Activated CD4-positive, alpha-beta T cell treated with anti-CD3 and anti-CD28 coated beads for 36 hours (primary cell): ENCODE results near the gene PPIP5K2. TPM values are rescaled to one million over a fixed set of nuclear protein-coding genes. Genes with fewer than 3 reads are reported as not detected.
"Not testable (repeated sequence)": the region's sequence is repeated elsewhere in the genome, so short reads cannot be mapped to it uniquely, and the experiment has no call there.

ENCODE experiments used
- ATAC-seq: fragments of 200-7000 bp; cut with Tn5 transposase; one replicate; pipeline ENCODE4 v1.10.0; 2021; ENCODE audit warnings: mild to moderate bottlenecking, moderate library complexity
- CTCF ChIA-PET: fragments of 350-600 bp; sonication (Branson Sonifier 250); formaldehyde crosslinking; loops from one replicate; lab custom pipeline; 2021; ENCODE audit warnings: antibody characterized with exemption; lab: Charles Lee
- POLR2A ChIA-PET: fragments of 350-600 bp; sonication (Branson Sonifier 250); formaldehyde crosslinking; loops from one replicate; lab custom pipeline; 2021; ENCODE audit warnings: antibody characterized with exemption, inconsistent platforms; lab: Charles Lee
- DNase-seq: peaks from one replicate; pipeline ENCODE4 v3.0.0-alpha.2; 2020
- H3K27ac Mint-ChIP-seq: one replicate; pipeline ENCODE4 v1.8.0; 2021; ENCODE audit warnings: mixed read lengths
- H3K27me3 Mint-ChIP-seq: one replicate; pipeline ENCODE4 v1.8.0; 2021; ENCODE audit warnings: mixed read lengths
- H3K36me3 Mint-ChIP-seq: one replicate; pipeline ENCODE4 v1.8.0; 2021; ENCODE audit warnings: low read depth, mixed read lengths
- H3K4me1 Mint-ChIP-seq: one replicate; pipeline ENCODE4 v1.8.0; 2021; ENCODE audit warnings: mixed read lengths
- H3K4me3 Mint-ChIP-seq: one replicate; pipeline ENCODE4 v1.8.0; 2021; ENCODE audit warnings: mild to moderate bottlenecking, moderate library complexity, mixed read lengths
- H3K9me3 Mint-ChIP-seq: one replicate; pipeline ENCODE4 v1.8.0; 2021; ENCODE audit warnings: low read depth, mixed read lengths
- intact Hi-C, 2 experiments: fragments of 100-400 bp; cut with DNase I in 1 of 2; cut with micrococcal nuclease in 1 of 2; formaldehyde crosslinking; loops; one replicate each; pipeline versions ENCODE4 v1.14.2 to v1.15.1; 2022 to 2024; cut with DNase I, micrococcal nuclease
- total RNA-seq, 2 experiments: library from RNA; stranded (reverse); gene quantifications; one replicate each; pipeline ENCODE4 v1.2.3, GENCODE V29; 2021

PPIP5K2 gene
- total RNA-seq, 2 experiments from 2014 or later, result 49.5 to 53.4 TPM

DNA sequence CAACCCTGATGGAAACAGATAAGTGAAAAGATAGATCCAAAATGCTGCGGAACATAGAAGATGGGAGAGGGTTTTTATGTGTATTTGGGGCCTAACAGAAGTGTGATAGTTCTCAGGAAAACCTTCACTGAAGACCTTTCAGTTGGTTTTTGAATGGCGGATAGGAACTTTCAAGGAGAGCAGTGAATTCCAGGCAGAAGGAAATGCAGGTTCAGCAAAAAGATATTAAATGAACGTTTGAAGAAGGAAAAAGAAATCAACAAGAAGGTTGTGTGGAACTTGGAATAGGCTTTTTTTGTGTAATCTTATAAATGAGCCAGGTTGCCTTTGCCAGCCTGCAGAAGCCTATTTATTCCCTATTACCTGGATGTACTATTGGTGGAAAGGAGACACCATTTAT is 2.1 kb downstream of the PPIP5K2 start:
- Mint-ChIP-seq H3K4me1 (peaks cover 42% of the 10 kb centered on the region), H3K9me3 (no peaks in the 10 kb centered on the region), H3K36me3 (peaks cover 15% of the 10 kb centered on the region), H3K27ac (no peak overlapping the region), H3K27me3 (no peaks in the 10 kb centered on the region), H3K4me3 (no peak overlapping the region)
- ATAC-seq, result no peak
- intact Hi-C loops, result loop anchor here (5.0 kb wide), 2 partner anchors 340 to 345 kb away; no protein-coding TSS in a partner anchor
- ChIA-PET POLR2A (no interaction called here), CTCF (interaction anchor here (0.6 kb wide), 1 partner anchor 461 kb away, joined by 3 read pairs; no protein-coding TSS in a partner anchor)
- DNase-seq, result no peak

DNA sequence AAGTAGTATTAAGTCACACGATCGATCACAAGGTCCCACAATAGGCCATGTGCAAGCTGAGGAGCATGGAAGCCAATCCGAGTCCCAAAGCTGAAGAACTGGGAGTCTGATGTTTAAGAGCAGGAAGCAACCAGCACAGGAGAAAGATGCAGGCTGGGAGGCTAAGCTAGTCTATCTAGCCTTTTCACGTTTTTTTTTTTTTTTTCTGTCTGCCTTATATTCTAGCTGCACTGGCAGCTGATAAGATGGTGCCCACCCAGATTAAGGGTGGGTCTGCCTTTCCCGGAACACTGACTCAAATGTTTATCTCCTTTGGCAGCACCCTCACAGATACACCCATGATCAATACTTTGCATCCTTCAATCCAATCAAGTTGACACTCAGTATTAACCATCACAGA is 6.5 kb downstream of the PPIP5K2 start:
- Mint-ChIP-seq H3K4me1 (peaks cover 52% of the 10 kb centered on the region), H3K36me3 (peaks cover 20% of the 10 kb centered on the region), H3K27ac (no peak overlapping the region), H3K27me3 (no peaks in the 10 kb centered on the region), H3K4me3 (no peak overlapping the region), H3K9me3 (no peaks in the 10 kb centered on the region)
- DNase-seq (no peak), ATAC-seq (no peak)
- intact Hi-C loops, result no loop called here
- ChIA-PET CTCF (interaction anchor here (0.7 to 5.2 kb wide), 3 partner anchors 12 to 246 kb away, joined by 3 to 34 read pairs (median 3); no protein-coding TSS in a partner anchor), POLR2A (no interaction called here)

DNA sequence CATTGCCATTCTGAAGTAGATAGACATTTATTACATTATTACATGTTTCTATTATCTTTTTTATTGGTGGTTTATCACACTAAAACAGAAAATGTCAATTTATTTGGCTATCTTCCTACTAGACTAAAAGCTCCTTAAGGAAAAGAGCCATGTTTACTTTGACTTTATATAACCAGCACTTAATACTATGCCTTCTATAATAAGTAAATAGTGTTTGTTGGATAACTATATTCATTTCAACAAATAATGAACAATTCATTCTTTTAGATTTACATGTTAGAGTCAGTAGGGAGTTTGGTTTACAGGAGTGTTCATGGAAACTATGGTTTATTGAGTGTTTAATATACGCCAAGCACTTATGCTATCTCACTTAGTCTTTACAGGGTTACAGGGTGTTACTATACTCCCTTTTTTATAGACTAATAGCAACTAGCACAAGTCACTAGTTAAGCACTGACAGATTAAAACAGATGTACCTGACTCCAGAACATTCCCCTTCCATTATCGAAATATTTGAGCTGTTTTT is 7.3 kb downstream of the PPIP5K2 start:
- H3K4me1 Mint-ChIP-seq, result peaks cover 44% of the 10 kb centered on the region

DNA sequence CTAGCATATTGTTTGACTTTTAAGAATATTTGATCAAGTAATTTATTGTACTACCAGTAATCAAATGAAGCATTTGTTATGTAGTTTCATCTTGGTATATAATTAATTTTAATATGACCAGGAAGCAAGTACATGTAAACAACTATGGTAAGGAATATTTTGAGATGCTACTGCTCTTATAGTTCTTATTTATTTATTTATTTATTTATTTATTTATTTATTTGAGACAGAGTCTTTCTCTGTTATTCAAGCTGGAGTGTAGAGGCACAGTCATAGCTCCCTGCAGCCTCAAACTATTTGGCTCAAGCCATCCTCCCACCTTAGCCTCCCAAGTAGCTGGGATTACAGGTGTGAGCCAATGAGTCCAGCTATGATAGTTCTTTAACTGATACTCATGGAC is 8.1 kb downstream of the PPIP5K2 start:
- ATAC-seq, result no peak
- ChIA-PET POLR2A (no interaction called here), CTCF (interaction anchor here (0.6 to 5.2 kb wide), 4 partner anchors 9 to 447 kb away, joined by 4 to 34 read pairs (median 6); partner anchors contain the start of gene GIN1)
- Mint-ChIP-seq H3K4me3 (no peak overlapping the region), H3K27me3 (no peaks in the 10 kb centered on the region), H3K9me3 (no peaks in the 10 kb centered on the region), H3K36me3 (peaks cover 16% of the 10 kb centered on the region), H3K27ac (no peak overlapping the region), H3K4me1 (peaks cover 42% of the 10 kb centered on the region)
- intact Hi-C loops, result no loop called here
- no peak for DNase-seq

More for the DNA sequence above, 7.3 kb downstream of the PPIP5K2 start:
- intact Hi-C loops, result no loop called here
- CTCF ChIA-PET, result interaction anchor here (0.7 to 5.2 kb wide), 4 partner anchors 12 to 446 kb away, joined by 3 to 34 read pairs (median 4); no protein-coding TSS in a partner anchor
- H3K27ac Mint-ChIP-seq, result no peak overlapping the region
- DNase-seq, result no peak
- no peak overlapping the region for H3K4me3 Mint-ChIP-seq
- no peaks in the 10 kb centered on the region for H3K9me3 Mint-ChIP-seq
- H3K27me3 Mint-ChIP-seq, result no peaks in the 10 kb centered on the region
- peaks cover 18% of the 10 kb centered on the region for H3K36me3 Mint-ChIP-seq
- ATAC-seq, result no peak
- POLR2A ChIA-PET, result no interaction called here

DNA sequence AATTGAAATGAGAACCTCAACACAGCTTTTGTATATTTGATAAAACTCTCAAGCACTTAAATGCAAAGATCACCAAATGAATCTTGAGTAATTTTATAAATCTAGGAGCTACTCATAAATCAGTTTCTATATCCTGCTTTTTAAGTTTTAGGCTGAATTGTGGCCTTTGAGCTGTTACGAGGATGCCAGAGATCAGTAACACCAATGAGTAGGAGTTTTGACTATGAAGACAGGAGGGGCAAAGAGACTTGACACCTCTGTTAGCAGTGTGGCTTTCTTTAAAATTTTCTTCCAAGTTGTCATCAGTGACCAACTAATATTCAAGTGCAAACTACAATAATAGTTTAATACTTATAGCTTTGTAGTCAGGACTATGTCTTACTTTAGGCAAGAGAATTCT is 12.6 kb downstream of the PPIP5K2 start:
- ChIA-PET CTCF (interaction anchor here (0.6 to 1.2 kb wide), 6 partner anchors 11 to 596 kb away, joined by 3 read pairs; no protein-coding TSS in a partner anchor), POLR2A (interaction anchor here (0.6 kb wide), 1 partner anchor 267 kb away, joined by 3 read pairs; no protein-coding TSS in a partner anchor)
- intact Hi-C loops, result no loop called here
- no peaks in the 10 kb centered on the region for H3K27me3 Mint-ChIP-seq
- peaks cover 11% of the 10 kb centered on the region for H3K36me3 Mint-ChIP-seq
- H3K27ac Mint-ChIP-seq, result no peak overlapping the region
- H3K4me1 Mint-ChIP-seq, result peaks cover 32% of the 10 kb centered on the region
- DNase-seq (no peak), ATAC-seq (peak; percentile 33)
- no peaks in the 10 kb centered on the region for H3K9me3 Mint-ChIP-seq
- no peak overlapping the region for H3K4me3 Mint-ChIP-seq

DNA sequence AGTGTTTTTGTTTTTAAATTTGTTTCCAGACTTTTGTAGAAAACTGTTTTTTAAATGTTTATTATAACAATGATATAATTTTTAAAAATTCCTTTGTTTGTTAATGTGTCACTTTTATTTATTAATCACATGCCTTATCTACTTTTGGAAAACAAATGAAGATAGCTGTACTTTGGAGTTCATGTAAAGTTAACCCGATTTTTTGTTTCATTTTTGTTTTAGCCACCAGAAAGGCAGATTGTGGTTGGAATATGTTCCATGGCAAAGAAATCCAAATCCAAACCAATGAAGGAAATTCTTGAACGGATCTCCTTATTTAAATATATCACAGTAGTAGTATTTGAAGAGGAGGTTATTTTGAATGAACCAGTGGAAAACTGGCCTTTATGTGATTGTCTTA is 13.1 kb downstream of the PPIP5K2 start:
- Mint-ChIP-seq H3K27me3 (no peaks in the 10 kb centered on the region), H3K4me3 (no peak overlapping the region), H3K36me3 (peaks cover 11% of the 10 kb centered on the region), H3K4me1 (peaks cover 31% of the 10 kb centered on the region), H3K27ac (no peak overlapping the region), H3K9me3 (no peaks in the 10 kb centered on the region)
- ATAC-seq (no peak), DNase-seq (no peak)
- intact Hi-C loops, result no loop called here
- ChIA-PET CTCF (interaction anchor here (0.6 to 1.2 kb wide), 3 partner anchors 11 to 596 kb away, joined by 3 read pairs; no protein-coding TSS in a partner anchor), POLR2A (no interaction called here)

DNA sequence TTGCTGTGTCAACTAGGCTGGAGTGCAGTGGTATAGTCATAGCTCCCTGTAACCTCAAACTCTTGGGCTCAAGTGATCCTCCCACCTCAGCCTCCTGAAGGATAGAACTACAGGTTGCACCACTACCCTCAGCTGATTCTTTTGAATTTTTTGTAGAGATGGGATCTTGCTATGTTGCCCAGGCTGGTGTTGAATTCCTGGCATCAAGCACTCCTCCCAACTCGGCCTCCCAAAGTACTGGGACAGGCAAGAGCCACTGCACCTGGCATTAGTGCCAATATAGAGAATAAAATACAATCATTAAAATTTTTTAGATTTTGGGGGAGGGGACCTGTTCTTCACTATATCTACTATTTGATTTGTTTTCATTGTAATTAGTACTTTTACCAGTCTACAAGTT is 15.4 kb downstream of the PPIP5K2 start:
- CTCF ChIA-PET, result interaction anchor here (0.7 to 1.2 kb wide), 2 partner anchors 77 to 489 kb away, joined by 3 to 5 read pairs; no protein-coding TSS in a partner anchor
- no peak for DNase-seq
- intact Hi-C loops, result loop anchor here in 1 of 2 experiments (2.0 kb wide), 1 partner anchor 15 kb away; the partner anchor contains the start of genes GIN1 and PPIP5K2

DNA sequence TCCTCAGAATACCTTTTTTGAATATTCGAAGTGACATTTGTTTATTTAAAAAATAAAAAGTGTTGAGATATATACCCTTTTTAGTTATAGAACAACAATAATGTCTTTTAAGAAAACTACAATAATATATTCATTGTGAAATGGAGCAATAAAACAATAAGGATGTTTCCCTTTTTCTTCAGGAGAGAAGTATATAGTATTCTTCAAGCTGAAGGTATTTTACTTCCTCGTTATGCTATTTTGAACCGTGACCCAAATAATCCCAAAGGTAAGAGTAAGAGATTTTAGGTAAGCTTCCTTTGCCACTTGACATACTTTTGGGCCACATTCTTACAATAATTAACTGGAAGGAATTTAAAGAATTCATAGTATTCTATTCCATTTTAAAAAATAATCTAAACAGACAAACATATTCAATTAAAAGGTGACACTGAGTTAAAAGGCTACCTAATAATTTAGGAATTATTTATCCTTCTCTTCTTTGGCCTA is 18.1 kb downstream of the PPIP5K2 start:
- DNase-seq, result no peak
- no peaks in the 10 kb centered on the region for H3K9me3 Mint-ChIP-seq
- POLR2A ChIA-PET, result no interaction called here
- no peak overlapping the region for H3K27ac Mint-ChIP-seq
- intact Hi-C loops, result loop anchor here (2.0 kb wide), 3 partner anchors 97 to 601 kb away; no protein-coding TSS in a partner anchor
- H3K4me1 Mint-ChIP-seq, result peaks cover 9% of the 10 kb centered on the region
- CTCF ChIA-PET, result interaction anchor here (0.6 to 4.4 kb wide), 12 partner anchors 11 to 599 kb away, joined by 3 to 42 read pairs (median 4); partner anchors contain the start of genes GIN1 and PPIP5K2
- H3K4me3 Mint-ChIP-seq, result no peak overlapping the region
- no peak for ATAC-seq
- no peaks in the 10 kb centered on the region for H3K27me3 Mint-ChIP-seq
- peaks cover 20% of the 10 kb centered on the region for H3K36me3 Mint-ChIP-seq

More for the DNA sequence above, 15.4 kb downstream of the PPIP5K2 start:
- Mint-ChIP-seq H3K27ac (no peak overlapping the region), H3K27me3 (no peaks in the 10 kb centered on the region), H3K36me3 (peaks cover 13% of the 10 kb centered on the region), H3K9me3 (no peaks in the 10 kb centered on the region), H3K4me3 (no peak overlapping the region), H3K4me1 (peaks cover 21% of the 10 kb centered on the region)
- ATAC-seq, result no peak
- POLR2A ChIA-PET, result no interaction called here

DNA sequence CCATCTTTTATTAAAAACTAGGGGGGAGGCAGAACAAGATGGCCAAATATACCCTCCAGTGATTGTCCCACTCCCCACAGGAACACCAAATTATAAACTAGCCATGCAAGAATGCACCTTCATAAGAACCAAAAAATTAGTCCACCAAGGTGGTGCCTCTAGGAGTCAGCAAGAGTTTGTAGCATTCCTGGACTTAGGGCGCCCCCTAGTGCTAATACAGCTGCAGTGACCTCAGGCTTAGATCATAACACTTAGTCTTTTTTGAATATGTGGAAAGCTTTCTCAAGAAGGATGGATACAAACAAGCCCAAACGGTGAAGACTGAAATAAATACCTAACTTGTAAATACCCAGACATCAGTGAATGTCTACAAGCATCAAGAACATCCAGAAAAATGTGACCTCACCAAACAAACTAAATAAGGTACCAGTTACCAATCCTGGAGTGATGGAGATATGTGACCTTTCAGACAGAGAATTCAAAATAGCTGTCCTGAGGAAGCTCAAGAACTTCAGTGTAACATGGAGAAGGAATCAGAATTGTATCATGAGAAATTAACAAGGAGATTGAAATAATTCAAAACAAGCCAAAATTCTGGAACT is 19.3 kb downstream of the PPIP5K2 start:
- intact Hi-C loops, result loop anchor here (1.0 to 2.0 kb wide), 7 partner anchors 99 to 603 kb away; no protein-coding TSS in a partner anchor
- DNase-seq, result peak; percentile 88
- peaks cover 20% of the 10 kb centered on the region for H3K36me3 Mint-ChIP-seq
- no peaks in the 10 kb centered on the region for H3K27me3 Mint-ChIP-seq
- H3K4me3 Mint-ChIP-seq, result no peak overlapping the region
- POLR2A ChIA-PET, result interaction anchor here (0.6 kb wide), 1 partner anchor 14 kb away, joined by 3 read pairs; no protein-coding TSS in a partner anchor
- CTCF ChIA-PET, result interaction anchor here (0.5 to 4.4 kb wide), 38 partner anchors 9 to 559 kb away, joined by 3 to 42 read pairs (median 3); partner anchors contain the start of genes GIN1 and PPIP5K2
- H3K27ac Mint-ChIP-seq, result no peak overlapping the region
- H3K4me1 Mint-ChIP-seq, result peaks cover 8% of the 10 kb centered on the region
- H3K9me3 Mint-ChIP-seq, result no peaks in the 10 kb centered on the region
- peak; percentile 95 for ATAC-seq

DNA sequence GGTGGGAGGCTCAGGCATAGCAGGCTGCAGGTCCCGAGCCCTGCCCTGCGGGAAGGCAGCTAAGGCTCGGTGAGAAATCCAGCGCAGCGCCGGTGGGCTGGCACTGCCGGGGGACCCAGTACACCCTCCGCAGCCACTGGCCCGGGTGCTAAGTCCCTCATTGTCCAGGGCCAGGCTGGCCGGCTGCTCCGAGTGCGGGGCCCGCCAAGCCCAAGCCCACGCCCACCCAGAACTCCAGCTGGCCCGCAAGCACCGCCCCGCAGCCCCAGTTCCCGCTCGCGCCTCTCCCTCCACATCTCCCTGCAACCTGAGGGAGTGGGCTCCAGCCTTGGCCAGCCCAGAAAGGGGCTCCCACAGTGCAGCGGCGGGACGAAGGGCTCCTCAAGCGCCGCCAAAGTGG is 22.0 kb downstream of the PPIP5K2 start:
- H3K27ac Mint-ChIP-seq, intact Hi-C loops, H3K4me1 Mint-ChIP-seq, H3K27me3 Mint-ChIP-seq, CTCF ChIA-PET, H3K9me3 Mint-ChIP-seq, DNase-seq, ATAC-seq, H3K4me3 Mint-ChIP-seq, POLR2A ChIA-PET: not testable (repeated sequence)
- H3K36me3 Mint-ChIP-seq, result peaks cover 16% of the 10 kb centered on the region

DNA sequence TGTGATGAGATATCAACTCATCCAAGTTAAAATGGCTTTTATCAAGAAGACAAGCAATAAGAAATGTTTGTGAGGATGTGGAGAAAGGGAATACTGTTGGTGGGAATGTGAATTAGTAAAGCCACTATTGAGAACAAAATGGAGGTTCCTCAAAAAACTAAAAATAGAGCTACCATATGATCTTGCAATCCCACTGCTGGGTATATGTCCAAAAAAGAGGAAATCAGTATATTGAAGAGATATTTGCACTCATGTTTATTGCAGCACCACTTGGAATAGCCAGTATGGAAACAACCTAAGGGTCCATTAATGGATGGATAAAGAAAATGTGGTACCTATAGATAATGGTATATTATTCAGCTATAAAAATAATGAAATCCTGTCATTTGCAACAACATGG is 25.1 kb downstream of the PPIP5K2 start:
- CTCF ChIA-PET, result interaction anchor here (1.6 kb wide), 1 partner anchor 464 kb away, joined by 5 read pairs; no protein-coding TSS in a partner anchor
- H3K4me1 Mint-ChIP-seq, result peaks cover 2% of the 10 kb centered on the region
- DNase-seq (no peak), ATAC-seq (no peak)
- no peaks in the 10 kb centered on the region for H3K9me3 Mint-ChIP-seq
- POLR2A ChIA-PET, result no interaction called here
- H3K27ac Mint-ChIP-seq, result no peak overlapping the region
- peaks cover 10% of the 10 kb centered on the region for H3K36me3 Mint-ChIP-seq
- H3K27me3 Mint-ChIP-seq, result no peaks in the 10 kb centered on the region
- H3K4me3 Mint-ChIP-seq, result no peak overlapping the region
- intact Hi-C loops, result no loop called here
